Sigmoid colon (tissue), 7 donors: ENCODE data around the gene DICER1. TPM values are rescaled to one million over a fixed set of nuclear protein-coding genes. Genes with fewer than 3 reads are reported as not detected.

Experiments
- DNase-seq: peaks from one replicate; pipeline ENCODE4 v3.0.0-alpha.2; 2019
- H3K27ac ChIP-seq, 4 donors: fragments of 200-600 bp; sonication (generic); one replicate each; pipeline ENCODE4 v1.5.1; 2016 to 2019; ENCODE audit warnings: mild to moderate bottlenecking in 1 of 4
- H3K27me3 ChIP-seq, 3 donors: fragments of 200-600 bp; sonication (generic); one replicate each; pipeline ENCODE4 v1.5.1; 2019; ENCODE audit warnings: mild to moderate bottlenecking in 1 of 3
- H3K36me3 ChIP-seq, 4 donors: fragments of 200-600 bp; sonication (generic); one replicate each; pipeline ENCODE4 v1.5.1; 2016 to 2019
- H3K4me1 ChIP-seq, 4 donors: fragments of 200-600 bp; sonication (generic); one replicate each; pipeline ENCODE4 v1.5.1; 2017 to 2019
- H3K4me3 ChIP-seq, 4 donors: fragments of 200-600 bp; sonication (generic); one replicate each; pipeline ENCODE4 v1.5.1; 2017 to 2019; ENCODE audit warnings: mild to moderate bottlenecking in 2 of 4, moderate library complexity in 1 of 4
- H3K9me3 ChIP-seq, 4 donors: fragments of 200-600 bp in 3 of 4; sonication (generic) in 3 of 4; one replicate each; pipeline versions ENCODE4 v1.5.1 to v1.6.1; 2013 to 2019
- CTCF ChIP-seq, 4 experiments: fragments of 450-650 bp in 3 of 4; fragments of 200-600 bp in 1 of 4; IDR thresholded peaks; one replicate each; pipeline ENCODE4 v1.5.1; 2016 to 2019; ENCODE audit warnings: antibody characterized with exemption in 4 of 4, mild to moderate bottlenecking in 3 of 4, moderate library complexity in 2 of 4
- EP300 ChIP-seq, 4 donors: sonication (generic); formaldehyde crosslinking; IDR thresholded peaks; one replicate each; pipeline ENCODE4 v1.6.1; 2017; ENCODE audit warnings: antibody characterized with exemption in 4 of 4
- POLR2A ChIP-seq, 2 donors: fragments of 450-650 bp; IDR thresholded peaks; one replicate each; pipeline ENCODE4 v1.6.1; 2016; ENCODE audit warnings: antibody characterized with exemption in 2 of 2, mild to moderate bottlenecking in 2 of 2, moderate library complexity in 2 of 2
- POLR2AphosphoS5 ChIP-seq, 4 donors: sonication (generic); formaldehyde crosslinking; IDR thresholded peaks; one replicate each; pipeline ENCODE4 v1.6.1; 2017; ENCODE audit warnings: antibody characterized with exemption in 4 of 4
- WGBS, 2 donors: extraction: QIAGEN DNeasy Blood & Tissue Kit; methylation state at CpG; one replicate each; pipeline ENCODE4 v1.1.7; 2013; 5-methylcytosine and 5-hydroxymethylcytosine counted together
- intact Hi-C: fragments of 100-400 bp; cut with DNase I; formaldehyde crosslinking; loops from one replicate; pipeline ENCODE4 v1.15.1; 2023
- polyA plus RNA-seq, 3 donors: library from polyadenylated mRNA; stranded (reverse); fragments of 200-250 nt; gene quantifications; one replicate each; pipeline ENCODE4 v1.2.3, GENCODE V29; 2013
- total RNA-seq, 4 donors: library from RNA; depleted of rRNA; stranded (reverse); fragments of >200 nt; gene quantifications; one replicate each; pipeline ENCODE4 v1.1.0, GENCODE V29; 2016
- donor health status: healthy with polysubstance abuse.
- donor health status: Bipolar disorder and iron deficiency.
- donor health status: healthy.

Gene DICER1
- total and polyA plus RNA-seq, 7 donors = 6.0 to 77.0 (median 44.9) TPM

GRCh38 chr14:95062946-95063345 is 94.4 kb downstream of the DICER1 start:
- H3K36me3 ChIP-seq = no peaks in the 10 kb centered on the region
- no peak overlapping the region for H3K4me3 ChIP-seq
- intact Hi-C loops = no loop called here
- H3K4me1 ChIP-seq = no peaks in the 10 kb centered on the region
- TF ChIP-seq EP300 (IDR thresholded peaks at IDR 0.05) = no peak
- TF ChIP-seq POLR2A (IDR thresholded peaks at IDR 0.05) = no peak
- TF ChIP-seq POLR2AphosphoS5 (IDR thresholded peaks at IDR 0.05) = no peak
- no peak for TF ChIP-seq CTCF (IDR thresholded peaks at IDR 0.05)
- no peak overlapping the region for H3K27ac ChIP-seq
- H3K9me3 ChIP-seq = no peaks in the 10 kb centered on the region
- peak; percentile 27 for DNase-seq
- no peaks in the 10 kb centered on the region for H3K27me3 ChIP-seq
- 77 to 89% methylated on average over 5 of the region's 5 CpGs for WGBS, 2 donors

GRCh38 chr14:95062220-95062619 is 95.1 kb downstream of the DICER1 start:
- no peaks in the 10 kb centered on the region for H3K36me3 ChIP-seq
- peak; percentile 27 for DNase-seq
- no peaks in the 10 kb centered on the region for H3K4me1 ChIP-seq
- 72 to 83% methylated on average over 5 of the region's 5 CpGs for WGBS, 2 donors
- no peak overlapping the region for H3K27ac ChIP-seq
- TF ChIP-seq POLR2AphosphoS5 (IDR thresholded peaks at IDR 0.05) (no peak), CTCF (IDR thresholded peaks at IDR 0.05) (no peak), POLR2A (IDR thresholded peaks at IDR 0.05) (no peak), EP300 (IDR thresholded peaks at IDR 0.05) (no peak)
- intact Hi-C loops = no loop called here
- no peaks in the 10 kb centered on the region for H3K9me3 ChIP-seq
- no peaks in the 10 kb centered on the region for H3K27me3 ChIP-seq
- H3K4me3 ChIP-seq = no peak overlapping the region

GRCh38 chr14:95061317-95062093 is 95.8 kb downstream of the DICER1 start:
- 77 to 79% methylated on average over 14 of the region's 14 CpGs for WGBS, 2 donors
- no peak overlapping the region for H3K4me3 ChIP-seq
- peaks cover 0 to 4% (median under 1%) of the 10 kb centered on the region in 4 donors for H3K4me1 ChIP-seq
- peak; percentile 39 for DNase-seq
- H3K27me3 ChIP-seq = no peaks in the 10 kb centered on the region
- TF ChIP-seq CTCF (IDR thresholded peaks at IDR 0.05) (no peak), POLR2AphosphoS5 (IDR thresholded peaks at IDR 0.05) (no peak), EP300 (IDR thresholded peaks at IDR 0.05) (no peak), POLR2A (IDR thresholded peaks at IDR 0.05) (no peak)
- no peak overlapping the region for H3K27ac ChIP-seq
- H3K36me3 ChIP-seq = no peaks in the 10 kb centered on the region
- H3K9me3 ChIP-seq = no peaks in the 10 kb centered on the region
- intact Hi-C loops = no loop called here

- no peaks in the 10 kb centered on the region for H3K36me3 ChIP-seq
- H3K9me3 ChIP-seq = no peaks in the 10 kb centered on the region
- TF ChIP-seq POLR2AphosphoS5 (IDR thresholded peaks at IDR 0.05) (no peak), EP300 (IDR thresholded peaks at IDR 0.05) (no peak), CTCF (IDR thresholded peaks at IDR 0.05) (no peak), POLR2A (IDR thresholded peaks at IDR 0.05) (no peak)
- H3K27me3 ChIP-seq = no peaks in the 10 kb centered on the region
- peak; percentile 10 for DNase-seq
- H3K27ac ChIP-seq = no peak overlapping the region
- H3K4me1 ChIP-seq = peaks cover 0 to 9% (median 7%) of the 10 kb centered on the region in 4 donors
- H3K4me3 ChIP-seq = no peak overlapping the region
- WGBS, 2 donors = 46 to 60% methylated on average over 7 of the region's 7 CpGs
- intact Hi-C loops = no loop called here
These were observed 98.2 kb downstream of the DICER1 start for GRCh38 chr14:95059126-95059525.
